Mesothelial cell of epicardium (in vitro differentiated cells): ENCODE measurements around the gene TRIO. TPM values are rescaled to one million over a fixed set of nuclear protein-coding genes. Genes with fewer than 3 reads are reported as not detected.

Source experiments
- DNase-seq, 2 experiments: peaks; one replicate each; pipeline ENCODE4 v3.0.0; 2021; ENCODE audit warnings: low spot score in 2 of 2; ENCODE audit not compliant: unreplicated experiment in 2 of 2
- H3K27ac Mint-ChIP-seq: 2 replicates; pipeline ENCODE4 v1.8.0; 2021; ENCODE audit warnings: mixed read lengths
- H3K27me3 Mint-ChIP-seq: 2 replicates; pipeline ENCODE4 v1.8.0; 2021; ENCODE audit warnings: low read depth, mixed read lengths
- H3K36me3 Mint-ChIP-seq: 2 replicates; pipeline ENCODE4 v1.8.0; 2021; ENCODE audit warnings: mixed read lengths
- H3K4me1 Mint-ChIP-seq: 2 replicates; pipeline ENCODE4 v1.8.0; 2021; ENCODE audit warnings: mixed read lengths
- H3K4me3 Mint-ChIP-seq: 2 replicates; pipeline ENCODE4 v1.8.0; 2021; ENCODE audit warnings: mild to moderate bottlenecking, moderate library complexity, mixed read lengths
- H3K9me3 Mint-ChIP-seq: 2 replicates; pipeline ENCODE4 v1.8.0; 2021; ENCODE audit warnings: mixed read lengths
- CTCF ChIP-seq: fragments of 200-600 bp; sonication (generic); IDR thresholded peaks from one replicate; pipeline ENCODE4 v1.5.0; 2021; ENCODE audit warnings: antibody characterized with exemption; ENCODE audit not compliant: unreplicated experiment
- total RNA-seq: library from RNA; stranded (reverse); gene quantifications from 3 replicates; pipeline ENCODE4 v1.2.1, GENCODE V29; 2021

Gene TRIO
- total RNA-seq, 1 donor from 2014 or later = 209 TPM

- H3K27me3 Mint-ChIP-seq = no peaks in the 10 kb centered on the region
- H3K9me3 Mint-ChIP-seq = no peaks in the 10 kb centered on the region
- H3K27ac Mint-ChIP-seq = no peak overlapping the region
- no peak for DNase-seq
- no peak overlapping the region for H3K4me3 Mint-ChIP-seq
- no peaks in the 10 kb centered on the region for H3K4me1 Mint-ChIP-seq
- TF ChIP-seq CTCF = no peak
- H3K36me3 Mint-ChIP-seq = peaks cover 56% of the 10 kb centered on the region
Measured at GRCh38 chr5:14492331-14492964, 349.3 kb downstream of the TRIO start.

- Mint-ChIP-seq H3K9me3 (no peaks in the 10 kb centered on the region), H3K27ac (no peak overlapping the region), H3K4me3 (no peak overlapping the region), H3K4me1 (no peaks in the 10 kb centered on the region), H3K36me3 (peaks cover 43% of the 10 kb centered on the region), H3K27me3 (no peaks in the 10 kb centered on the region)
- TF ChIP-seq CTCF = no peak
- no peak for DNase-seq
Measured at GRCh38 chr5:14495301-14495700, 352.2 kb downstream of the TRIO start.

- Mint-ChIP-seq H3K36me3 (peaks cover 31% of the 10 kb centered on the region), H3K9me3 (no peaks in the 10 kb centered on the region), H3K4me1 (no peaks in the 10 kb centered on the region), H3K27me3 (no peaks in the 10 kb centered on the region), H3K27ac (no peak overlapping the region), H3K4me3 (no peak overlapping the region)
- DNase-seq = no peak
- no peak for TF ChIP-seq CTCF
Measured at GRCh38 chr5:14497311-14497710, 354.2 kb downstream of the TRIO start.

GRCh38 chr5:14501353-14502293, 358.5 kb downstream of the TRIO start:
- no peaks in the 10 kb centered on the region for H3K9me3 Mint-ChIP-seq
- H3K4me3 Mint-ChIP-seq = no peak overlapping the region
- no peak for TF ChIP-seq CTCF
- no peaks in the 10 kb centered on the region for H3K4me1 Mint-ChIP-seq
- no peaks in the 10 kb centered on the region for H3K27me3 Mint-ChIP-seq
- no peak overlapping the region for H3K27ac Mint-ChIP-seq
- peaks cover 14% of the 10 kb centered on the region for H3K36me3 Mint-ChIP-seq
- no peak for DNase-seq

GRCh38 chr5:14502294-14502690, 359.1 kb downstream of the TRIO start:
- Mint-ChIP-seq H3K36me3 (peaks cover 16% of the 10 kb centered on the region), H3K9me3 (no peaks in the 10 kb centered on the region), H3K4me3 (no peak overlapping the region), H3K4me1 (no peaks in the 10 kb centered on the region), H3K27ac (no peak overlapping the region), H3K27me3 (no peaks in the 10 kb centered on the region)
- no peak for DNase-seq
- no peak for TF ChIP-seq CTCF
